T-helper 22 cell (primary cell): ENCODE measurements around the gene CLEC1A.
"Not testable (repeated sequence)": the region's sequence is repeated elsewhere in the genome, so short reads cannot be mapped to it uniquely, and the experiment has no call there.

Experiments used
- DNase-seq: peaks from one replicate; pipeline ENCODE4 v3.0.0-alpha.2; 2020; ENCODE audit warnings: low read depth

CLEC1A gene

GRCh38 chr12:10042167-10042566, 56.6 kb downstream of the CLEC1A start:
- no peak for DNase-seq

- DNase-seq = no peak
Observed at GRCh38 chr12:10033783-10034545, 64.8 kb downstream of the CLEC1A start.

DNA sequence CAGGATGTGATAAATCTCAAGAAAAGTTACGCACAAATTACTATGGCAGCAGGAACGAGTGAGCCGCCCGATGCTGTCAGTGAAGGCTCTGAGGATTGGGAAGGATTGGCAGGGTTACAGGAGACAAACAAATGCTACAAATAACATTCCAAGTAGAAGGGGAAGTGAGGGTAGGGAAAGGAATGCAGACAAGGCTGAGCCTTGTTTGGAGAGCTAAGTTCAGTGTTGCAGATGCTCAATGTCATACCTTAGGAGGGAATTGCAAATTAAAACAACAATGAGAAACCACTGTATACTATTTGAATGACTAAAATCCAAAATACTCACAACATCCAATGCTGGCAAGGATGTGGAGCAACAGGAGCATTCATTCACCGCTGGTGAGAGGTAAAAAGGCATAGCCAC, 67.0 kb downstream of the CLEC1A start:
- DNase-seq = no peak

GRCh38 chr12:10031321-10031720, 67.5 kb downstream of the CLEC1A start:
- DNase-seq = no peak

DNA sequence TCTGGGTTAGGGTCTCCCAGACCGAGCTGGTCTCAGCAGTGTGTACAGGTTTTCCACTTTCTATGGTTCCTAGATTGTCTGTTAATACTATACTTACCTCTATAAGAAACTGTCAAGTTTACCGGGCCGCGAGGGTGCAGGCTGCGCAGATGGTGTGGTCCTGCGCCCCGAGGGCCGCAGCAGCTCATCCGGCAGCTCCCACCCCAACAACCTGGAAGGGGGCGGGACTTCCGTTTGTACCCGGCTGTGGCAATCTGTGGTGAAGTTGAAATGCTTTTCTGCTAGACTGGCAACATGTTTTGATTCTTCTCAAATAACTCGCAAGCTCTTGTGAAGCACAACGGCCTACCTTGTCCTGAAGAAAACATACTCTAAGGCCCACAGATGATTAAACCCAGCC, 68.3 kb downstream of the CLEC1A start, which contains the start of gene CLEC9A:
Gene CLEC9A (plus strand): TSS at position 237 of the 400 bp plus-strand sequence. CDS start 22,006 bp downstream, outside the sequence.
- DNase-seq = no peak

- no peak for DNase-seq
Observed at GRCh38 chr12:10027721-10028120, 71.1 kb downstream of the CLEC1A start.

DNA sequence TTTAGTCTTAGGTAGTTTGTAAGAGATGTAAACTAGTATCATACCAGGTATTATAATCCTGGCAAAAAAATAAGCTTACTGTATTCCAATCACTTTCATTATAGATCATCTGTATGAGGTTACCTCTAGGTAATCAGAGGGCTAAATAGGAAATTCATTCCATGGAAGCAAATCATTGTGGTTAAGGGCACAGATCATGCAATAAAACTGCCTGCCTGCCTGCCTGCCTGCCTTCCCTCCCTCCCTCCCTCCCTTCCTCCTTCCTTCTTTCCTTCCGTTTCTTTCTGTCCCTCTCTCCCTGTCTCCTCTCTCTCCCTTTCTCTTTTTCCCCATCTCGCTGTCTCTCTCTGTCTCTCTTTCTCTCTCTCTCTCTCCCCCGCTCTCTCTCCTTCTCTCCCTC, 71.5 kb downstream of the CLEC1A start:
- DNase-seq = no peak

- DNase-seq = not testable (repeated sequence)
Observed at GRCh38 chr12:10026666-10027065, 72.1 kb downstream of the CLEC1A start.

DNA sequence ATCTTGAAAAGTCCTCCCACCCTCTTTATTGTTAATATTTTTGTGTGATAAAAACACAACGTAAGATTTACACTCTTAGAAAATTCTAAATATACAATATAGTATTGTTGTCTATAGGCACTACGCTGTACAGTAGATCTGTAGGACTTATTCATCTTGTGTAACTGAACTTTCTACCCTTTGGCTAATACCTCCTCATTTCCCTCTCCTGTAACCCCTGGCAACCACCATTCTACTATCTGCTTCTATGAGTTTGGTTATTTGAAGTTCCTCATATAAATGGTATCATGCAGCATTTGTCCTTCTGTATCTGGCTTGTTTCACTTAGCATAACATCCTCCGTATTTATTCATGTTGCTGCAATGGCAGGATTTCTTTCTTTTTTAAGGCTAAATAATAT, 73.5 kb downstream of the CLEC1A start:
- DNase-seq = no peak

GRCh38 chr12:10021342-10021741, 77.4 kb downstream of the CLEC1A start:
- DNase-seq = no peak
